Transverse colon (tissue), 4 donors: Measurements from ENCODE around the gene PSD. TPM values are rescaled to one million over a fixed set of nuclear protein-coding genes. Genes with fewer than 3 reads are reported as not detected.

Experiments
- DNase-seq: peaks from one replicate; pipeline ENCODE4 v3.0.0-alpha.2; 2019
- H3K27ac ChIP-seq, 4 donors: fragments of 200-600 bp; sonication (generic); 2 replicates each; pipeline ENCODE4 v1.5.1; 2016 to 2018; ENCODE audit warnings: inconsistent platforms in 4 of 4
- H3K27me3 ChIP-seq: fragments of 200-600 bp; sonication (generic); 2 replicates; pipeline ENCODE4 v1.5.1; 2017; ENCODE audit warnings: inconsistent platforms
- H3K36me3 ChIP-seq, 4 donors: fragments of 200-600 bp; sonication (generic); 2 replicates each; pipeline ENCODE4 v1.5.1; 2017 to 2019; ENCODE audit warnings: inconsistent platforms in 4 of 4
- H3K4me1 ChIP-seq, 4 donors: fragments of 200-600 bp; sonication (generic); 2 replicates each; pipeline ENCODE4 v1.5.1; 2017 to 2020; ENCODE audit warnings: inconsistent platforms in 4 of 4
- H3K4me3 ChIP-seq, 4 donors: fragments of 200-600 bp; sonication (generic); 1 replicate in 1 of 4; 2 replicates in 3 of 4; pipeline versions ENCODE4 v1.5.1 to v1.6.1; 2017 to 2019; ENCODE audit warnings: inconsistent platforms in 4 of 4
- H3K9me3 ChIP-seq, 2 donors: fragments of 200-600 bp; sonication (generic); 2 replicates each; pipeline ENCODE4 v1.5.1; 2017 to 2019; ENCODE audit warnings: inconsistent platforms in 2 of 2
- CTCF ChIP-seq, 5 experiments: fragments of 200-600 bp in 3 of 5; fragments of 450-650 bp in 2 of 5; sonication (generic) in 3 of 5; IDR thresholded peaks; 1 replicate in 2 of 5; 2 replicates in 3 of 5; pipeline ENCODE4 v1.5.1; 2016 to 2017; ENCODE audit warnings: antibody characterized with exemption in 5 of 5, inconsistent platforms in 3 of 5, mild to moderate bottlenecking in 2 of 5, moderate library complexity in 1 of 5
- EP300 ChIP-seq: sonication (generic); formaldehyde crosslinking; IDR thresholded peaks from one replicate; pipeline ENCODE4 v1.6.1; 2017; ENCODE audit warnings: antibody characterized with exemption, low read depth
- POLR2A ChIP-seq: fragments of 450-650 bp; IDR thresholded peaks from one replicate; pipeline ENCODE4 v1.6.1; 2016; ENCODE audit warnings: antibody characterized with exemption, mild to moderate bottlenecking, moderate library complexity
- POLR2AphosphoS5 ChIP-seq, 3 donors: sonication (generic); formaldehyde crosslinking; IDR thresholded peaks; one replicate each; pipeline ENCODE4 v1.6.1; 2016; ENCODE audit warnings: antibody characterized with exemption in 3 of 3
- WGBS, 2 donors: methylation state at CpG; one replicate each; pipeline ENCODE4 v1.1.5; 2018; ENCODE audit warnings: low coverage in 1 of 2; 5-methylcytosine and 5-hydroxymethylcytosine counted together
- in situ Hi-C, 4 donors: fragments of 200-750 bp; cut with MboI; loops; one replicate each; pipeline versions ENCODE4 v1.15.0 to v1.15.1; 2017; ENCODE audit warnings: low sequenced_read_pairs in 3 of 4, low pct_ligation_motif_present in 1 of 4, low pct_unique_long_range_greater_than_20kb in 1 of 4
- intact Hi-C: fragments of 100-400 bp; cut with DNase I; formaldehyde crosslinking; loops from one replicate; pipeline ENCODE4 v1.15.1; 2023; ENCODE audit warnings: low total_unique reads
- total RNA-seq, 4 donors: library from RNA; depleted of rRNA; stranded (reverse); fragments of >200 nt; gene quantifications; one replicate each; pipeline ENCODE4 v1.1.0, GENCODE V29; 2016

PSD gene
- total RNA-seq, 4 donors from 2014 or later: 38.9 to 56.1 (median 49.4) TPM

GRCh38 chr10:102431452-102432124, 13.0 kb upstream of the PSD start:
- Histone ChIP-seq H3K27me3 (peaks cover 23% of the 10 kb centered on the region), H3K36me3 (no peaks in the 10 kb centered on the region), H3K4me3 (peak overlapping the region; percentile 68 to 99 (median 83)), H3K4me1 (peaks cover 7 to 37% (median 14%) of the 10 kb centered on the region in 4 donors), H3K9me3 (no peaks in the 10 kb centered on the region), H3K27ac (peak overlapping the region; percentile 83 to 87 (median 84))
- TF ChIP-seq CTCF (IDR thresholded peaks at IDR 0.05) (no peak), POLR2AphosphoS5 (IDR thresholded peaks at IDR 0.05) (no peak), POLR2A (no peak), EP300 (no peak)
- no peak for DNase-seq
- intact Hi-C loops: no loop called here
- 19 to 62% methylated on average over 1 to 4 of the region's 4 CpGs for WGBS, 2 donors
- in situ Hi-C loops: no loop called here

GRCh38 chr10:102429468-102429867, 10.9 kb upstream of the PSD start:
- intact Hi-C loops (no loop called here), in situ Hi-C loops (no loop called here)
- no peak for DNase-seq
- Histone ChIP-seq H3K4me3 (no peak overlapping the region), H3K27ac (no peak overlapping the region), H3K36me3 (peaks cover 0 to under 1% (median 0%) of the 10 kb centered on the region in 4 donors), H3K4me1 (peaks cover 7 to 23% (median 11%) of the 10 kb centered on the region in 4 donors), H3K27me3 (peaks cover 11% of the 10 kb centered on the region), H3K9me3 (no peaks in the 10 kb centered on the region)
- TF ChIP-seq POLR2A (no peak), CTCF (IDR thresholded peaks at IDR 0.05) (no peak), EP300 (no peak), POLR2AphosphoS5 (IDR thresholded peaks at IDR 0.05) (no peak)
- WGBS, 2 donors: 89% methylated on average over 8 of the region's 8 CpGs; no CpG with 5 or more reads in 1 of the 2 donors

GRCh38 chr10:102426803-102427287, 8.3 kb upstream of the PSD start:
- Histone ChIP-seq H3K4me1 (peaks cover 16 to 23% (median 20%) of the 10 kb centered on the region in 4 donors), H3K4me3 (no peak overlapping the region), H3K36me3 (peaks cover 0 to 8% (median 0%) of the 10 kb centered on the region in 4 donors), H3K27me3 (no peaks in the 10 kb centered on the region), H3K27ac (no peak overlapping the region), H3K9me3 (no peaks in the 10 kb centered on the region)
- DNase-seq: no peak
- 83 to 93% methylated on average over 7 of the region's 7 CpGs for WGBS, 2 donors
- intact Hi-C loops (no loop called here), in situ Hi-C loops (no loop called here)
- TF ChIP-seq POLR2A (no peak), EP300 (no peak), CTCF (IDR thresholded peaks at IDR 0.05) (no peak), POLR2AphosphoS5 (IDR thresholded peaks at IDR 0.05) (no peak)

GRCh38 chr10:102425444-102425843, 6.9 kb upstream of the PSD start:
- WGBS, 2 donors: 95% methylated on average over 1 of the region's 1 CpG; no CpG with 5 or more reads in 1 of the 2 donors
- in situ Hi-C loops: no loop called here

More at GRCh38 chr10:102425444-102425843, 6.9 kb upstream of the PSD start:
- intact Hi-C loops: no loop called here
- Histone ChIP-seq H3K4me3 (no peak overlapping the region), H3K36me3 (peaks cover 0 to 8% (median 0%) of the 10 kb centered on the region in 4 donors), H3K4me1 (peaks cover 10 to 20% (median 16%) of the 10 kb centered on the region in 4 donors), H3K9me3 (no peaks in the 10 kb centered on the region), H3K27me3 (no peaks in the 10 kb centered on the region), H3K27ac (no peak overlapping the region)
- TF ChIP-seq POLR2AphosphoS5 (IDR thresholded peaks at IDR 0.05) (no peak), CTCF (IDR thresholded peaks at IDR 0.05) (no peak), EP300 (no peak), POLR2A (no peak)
- DNase-seq: no peak
